Effector memory CD4-positive, alpha-beta T cell (primary cell): ENCODE measurements around the gene STAC.
"Not testable (repeated sequence)": the region's sequence is repeated elsewhere in the genome, so short reads cannot be mapped to it uniquely, and the experiment has no call there.

Source experiments
- DNase-seq, 3 donors: peaks; one replicate each; pipeline ENCODE4 v3.0.0-alpha.2; 2020
- H3K27ac ChIP-seq: 2 replicates; pipeline ENCODE4 v1.7.0; 2013; ENCODE audit warnings: mild to moderate bottlenecking, low read length, moderate library complexity; ENCODE audit not compliant: insufficient read depth, poor library complexity, severe bottlenecking
- H3K27me3 ChIP-seq: replicated peaks from 2 replicates; pipeline ENCODE4 v1.7.0; 2013; ENCODE audit warnings: mild to moderate bottlenecking, low read length; ENCODE audit not compliant: insufficient read depth, control insufficient read depth, poor library complexity, severe bottlenecking
- H3K36me3 ChIP-seq: 2 replicates; pipeline ENCODE4 v1.7.0; 2013; ENCODE audit warnings: mild to moderate bottlenecking, low read length, moderate library complexity; ENCODE audit not compliant: control insufficient read depth, insufficient read depth
- H3K4me1 ChIP-seq: 2 replicates; pipeline ENCODE4 v1.7.0; 2013; ENCODE audit warnings: low read length, mild to moderate bottlenecking; ENCODE audit not compliant: control insufficient read depth, insufficient read depth, poor library complexity, severe bottlenecking
- H3K4me3 ChIP-seq: 2 replicates; pipeline ENCODE4 v1.7.0; 2013; ENCODE audit warnings: low read length, low read depth, mild to moderate bottlenecking; ENCODE audit not compliant: insufficient read depth, poor library complexity, severe bottlenecking
- H3K9me3 ChIP-seq: 2 replicates; pipeline ENCODE4 v1.7.0; 2013; ENCODE audit warnings: mild to moderate bottlenecking, low read length, moderate library complexity; ENCODE audit not compliant: control insufficient read depth

Gene STAC

GRCh38 chr3:36500053-36500452, 119.7 kb downstream of the STAC start:
- not testable (repeated sequence) for DNase-seq, H3K4me1 ChIP-seq, H3K27me3 ChIP-seq, H3K36me3 ChIP-seq, H3K9me3 ChIP-seq, H3K4me3 ChIP-seq, H3K27ac ChIP-seq

GRCh38 chr3:36501616-36502015, 121.3 kb downstream of the STAC start:
- Histone ChIP-seq H3K4me3 (no peak overlapping the region), H3K27me3 (no peaks in the 10 kb centered on the region), H3K36me3 (no peaks in the 10 kb centered on the region), H3K9me3 (no peaks in the 10 kb centered on the region), H3K4me1 (no peaks in the 10 kb centered on the region), H3K27ac (no peak overlapping the region)
- no peak for DNase-seq

- no peak overlapping the region for H3K27ac ChIP-seq
- no peaks in the 10 kb centered on the region for H3K36me3 ChIP-seq
- H3K4me1 ChIP-seq: no peaks in the 10 kb centered on the region
- no peaks in the 10 kb centered on the region for H3K27me3 ChIP-seq
- DNase-seq: no peak
- H3K4me3 ChIP-seq: no peak overlapping the region
- no peaks in the 10 kb centered on the region for H3K9me3 ChIP-seq
Measured at GRCh38 chr3:36505393-36505792, 125.1 kb downstream of the STAC start.

DNA sequence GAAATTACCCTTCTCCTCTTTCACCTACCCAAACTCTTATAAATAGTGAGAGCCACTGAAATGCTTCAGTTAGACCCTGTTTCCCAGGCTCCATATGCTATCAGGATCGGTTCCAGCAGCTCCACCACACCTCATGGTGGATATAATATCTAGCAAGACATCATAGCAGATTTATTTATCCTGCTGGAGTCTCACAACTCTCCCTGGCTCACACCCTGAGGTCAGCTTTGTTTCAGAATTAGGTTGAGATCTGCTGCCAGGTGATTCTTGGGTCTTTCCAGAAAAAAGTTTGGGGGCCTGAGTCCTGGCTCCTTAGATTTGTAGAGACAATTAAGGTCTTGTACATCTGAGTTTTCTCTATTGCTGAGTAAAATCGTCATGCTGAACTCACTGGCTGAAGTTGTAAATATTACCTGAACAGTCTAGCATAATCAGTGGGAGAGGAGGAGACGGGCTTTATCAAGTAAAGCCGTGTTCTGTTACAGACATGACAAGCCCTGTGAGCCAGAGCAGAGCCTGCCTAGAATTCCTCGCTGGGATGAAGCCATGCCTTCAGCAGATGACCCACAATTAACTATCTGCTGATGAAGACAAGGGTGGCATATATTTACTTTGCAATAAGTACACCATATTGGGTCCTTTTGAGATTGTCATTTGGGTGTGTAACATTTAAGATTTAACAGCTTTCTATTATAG, 131.6 kb downstream of the STAC start:
- no peaks in the 10 kb centered on the region for H3K4me1 ChIP-seq
- no peak overlapping the region for H3K27ac ChIP-seq

DNA sequence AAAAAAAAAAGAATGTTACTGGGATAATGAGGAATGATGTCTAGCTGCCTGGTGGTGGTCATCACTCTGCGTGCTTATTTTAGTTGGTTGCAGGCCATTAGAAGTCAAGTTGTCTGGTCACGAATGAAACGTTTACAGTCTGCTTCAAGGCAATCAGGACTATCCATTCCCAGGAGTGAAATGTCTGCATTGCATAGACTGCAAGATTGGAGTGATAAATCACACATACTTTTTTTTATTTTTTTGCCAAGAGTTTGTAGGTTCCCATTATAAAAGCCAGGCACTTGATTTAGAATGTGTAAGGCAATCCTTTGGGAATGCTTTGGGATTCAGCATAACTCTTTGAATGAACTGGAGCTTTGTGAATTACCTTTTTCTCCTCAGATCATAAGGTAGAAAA, 132.3 kb downstream of the STAC start:
- DNase-seq: no peak
- H3K27me3 ChIP-seq: no peaks in the 10 kb centered on the region
- no peak overlapping the region for H3K27ac ChIP-seq
- no peaks in the 10 kb centered on the region for H3K36me3 ChIP-seq
- no peak overlapping the region for H3K4me3 ChIP-seq
- no peaks in the 10 kb centered on the region for H3K9me3 ChIP-seq
- no peaks in the 10 kb centered on the region for H3K4me1 ChIP-seq

More for the DNA sequence above, 131.6 kb downstream of the STAC start:
- Histone ChIP-seq H3K36me3 (no peaks in the 10 kb centered on the region), H3K4me3 (no peak overlapping the region), H3K9me3 (no peaks in the 10 kb centered on the region), H3K27me3 (no peaks in the 10 kb centered on the region)
- DNase-seq: no peak

GRCh38 chr3:36514171-36514570, 133.9 kb downstream of the STAC start:
- H3K9me3 ChIP-seq: no peaks in the 10 kb centered on the region
- H3K27me3 ChIP-seq: no peaks in the 10 kb centered on the region
- DNase-seq: no peak
- H3K4me1 ChIP-seq: no peaks in the 10 kb centered on the region
- no peak overlapping the region for H3K4me3 ChIP-seq
- H3K36me3 ChIP-seq: no peaks in the 10 kb centered on the region
- no peak overlapping the region for H3K27ac ChIP-seq

GRCh38 chr3:36519682-36520081, 139.4 kb downstream of the STAC start:
- Histone ChIP-seq H3K4me3 (no peak overlapping the region), H3K27ac (no peak overlapping the region), H3K9me3 (no peaks in the 10 kb centered on the region), H3K36me3 (no peaks in the 10 kb centered on the region), H3K4me1 (no peaks in the 10 kb centered on the region), H3K27me3 (no peaks in the 10 kb centered on the region)
- no peak for DNase-seq

DNA sequence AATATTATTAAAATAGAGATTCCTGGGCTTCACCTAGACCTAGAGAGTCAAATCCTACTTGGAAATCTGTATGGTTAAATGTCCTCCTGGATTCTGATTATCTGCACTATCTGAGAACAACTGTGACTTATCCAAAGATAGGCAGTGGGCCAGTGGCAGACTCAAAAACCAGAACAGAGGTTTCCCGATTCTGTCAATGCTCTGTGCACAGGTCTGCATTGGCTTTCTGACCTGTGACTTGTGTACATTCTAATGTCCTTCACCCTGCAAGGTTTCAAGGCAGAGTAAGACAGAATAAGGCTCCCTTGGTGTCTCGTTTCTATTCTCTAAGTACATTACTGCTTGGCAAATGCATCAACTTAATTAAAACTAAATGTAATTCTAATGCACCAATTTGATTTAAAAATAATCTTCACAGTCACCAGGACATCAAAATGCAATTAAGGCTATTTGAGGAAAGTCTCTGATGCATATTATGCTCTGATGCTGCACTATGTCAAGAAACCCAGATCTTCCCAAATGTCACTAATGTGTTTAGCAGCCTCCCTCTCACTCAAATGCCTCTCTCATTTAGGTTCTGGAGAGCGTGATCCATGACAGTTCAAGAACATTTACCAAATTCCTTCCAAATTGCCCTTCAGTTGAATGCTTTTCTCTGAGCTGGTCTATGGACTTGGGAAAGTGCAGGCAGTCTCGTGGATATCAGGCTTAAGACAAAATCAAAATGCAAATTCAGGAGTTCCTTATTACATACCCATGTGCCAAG, 140.1 kb downstream of the STAC start:
- Histone ChIP-seq H3K27ac (no peak overlapping the region), H3K36me3 (no peaks in the 10 kb centered on the region), H3K9me3 (no peaks in the 10 kb centered on the region), H3K4me1 (no peaks in the 10 kb centered on the region), H3K4me3 (no peak overlapping the region), H3K27me3 (no peaks in the 10 kb centered on the region)
- no peak for DNase-seq

- no peaks in the 10 kb centered on the region for H3K4me1 ChIP-seq
Measured at GRCh38 chr3:36521007-36521379, 140.7 kb downstream of the STAC start.

GRCh38 chr3:36524560-36524959, 144.3 kb downstream of the STAC start:
- Histone ChIP-seq H3K27me3 (no peaks in the 10 kb centered on the region), H3K27ac (no peak overlapping the region), H3K4me1 (no peaks in the 10 kb centered on the region), H3K36me3 (no peaks in the 10 kb centered on the region), H3K4me3 (no peak overlapping the region), H3K9me3 (no peaks in the 10 kb centered on the region)
- no peak for DNase-seq

More at GRCh38 chr3:36521007-36521379, 140.7 kb downstream of the STAC start:
- DNase-seq: no peak
- Histone ChIP-seq H3K36me3 (no peaks in the 10 kb centered on the region), H3K27me3 (no peaks in the 10 kb centered on the region), H3K9me3 (no peaks in the 10 kb centered on the region), H3K27ac (no peak overlapping the region), H3K4me3 (no peak overlapping the region)
